Omental fat pad (tissue), 4 donors: ENCODE measurements around the gene PON1. TPM values are rescaled to one million over a fixed set of nuclear protein-coding genes. Genes with fewer than 3 reads are reported as not detected.

Experiments used
- ATAC-seq: fragments of 150-250 bp; one replicate; pipeline ENCODE4 v1.9.1; 2016; ENCODE audit warnings: mild to moderate bottlenecking, moderate library complexity; ENCODE audit not compliant: low FRiP score
- DNase-seq: peaks from one replicate; pipeline ENCODE4 v3.0.0-alpha.2; 2019; ENCODE audit warnings: low spot score
- total RNA-seq, 4 donors: library from RNA; depleted of rRNA; stranded (reverse); fragments of >200 nt; gene quantifications; one replicate each; pipeline ENCODE4 v1.1.0, GENCODE V29; 2016
- TF ChIP-seq, protein P1 (sequence below), 3 donors: fragments of 450-650 bp; IDR thresholded peaks; one replicate each; pipeline ENCODE4 v1.5.1; 2016 to 2017; ENCODE audit warnings: antibody characterized with exemption in 3 of 3, mild to moderate bottlenecking in 3 of 3, moderate library complexity in 2 of 3

Gene PON1
- total RNA-seq, 4 donors from 2014 or later: 0.38 to 2.0 TPM; not detected in 2

- no peak for ATAC-seq
- DNase-seq: no peak
- TF ChIP-seq, protein P1, sequence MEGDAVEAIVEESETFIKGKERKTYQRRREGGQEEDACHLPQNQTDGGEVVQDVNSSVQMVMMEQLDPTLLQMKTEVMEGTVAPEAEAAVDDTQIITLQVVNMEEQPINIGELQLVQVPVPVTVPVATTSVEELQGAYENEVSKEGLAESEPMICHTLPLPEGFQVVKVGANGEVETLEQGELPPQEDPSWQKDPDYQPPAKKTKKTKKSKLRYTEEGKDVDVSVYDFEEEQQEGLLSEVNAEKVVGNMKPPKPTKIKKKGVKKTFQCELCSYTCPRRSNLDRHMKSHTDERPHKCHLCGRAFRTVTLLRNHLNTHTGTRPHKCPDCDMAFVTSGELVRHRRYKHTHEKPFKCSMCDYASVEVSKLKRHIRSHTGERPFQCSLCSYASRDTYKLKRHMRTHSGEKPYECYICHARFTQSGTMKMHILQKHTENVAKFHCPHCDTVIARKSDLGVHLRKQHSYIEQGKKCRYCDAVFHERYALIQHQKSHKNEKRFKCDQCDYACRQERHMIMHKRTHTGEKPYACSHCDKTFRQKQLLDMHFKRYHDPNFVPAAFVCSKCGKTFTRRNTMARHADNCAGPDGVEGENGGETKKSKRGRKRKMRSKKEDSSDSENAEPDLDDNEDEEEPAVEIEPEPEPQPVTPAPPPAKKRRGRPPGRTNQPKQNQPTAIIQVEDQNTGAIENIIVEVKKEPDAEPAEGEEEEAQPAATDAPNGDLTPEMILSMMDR (IDR thresholded peaks at IDR 0.05): no peak
Observed at GRCh38 chr7:95318501-95319100, 5.7 kb downstream of the PON1 start.

- DNase-seq (no peak), ATAC-seq (no peak)
- TF ChIP-seq, protein P1 (IDR thresholded peaks at IDR 0.05): no peak
Observed at GRCh38 chr7:95317966-95318365, 6.4 kb downstream of the PON1 start.

GRCh38 chr7:95317546-95317945 lies 6.8 kb downstream of the PON1 start:
- no peak for DNase-seq
- TF ChIP-seq, protein P1 (IDR thresholded peaks at IDR 0.05): no peak
- no peak for ATAC-seq

DNA sequence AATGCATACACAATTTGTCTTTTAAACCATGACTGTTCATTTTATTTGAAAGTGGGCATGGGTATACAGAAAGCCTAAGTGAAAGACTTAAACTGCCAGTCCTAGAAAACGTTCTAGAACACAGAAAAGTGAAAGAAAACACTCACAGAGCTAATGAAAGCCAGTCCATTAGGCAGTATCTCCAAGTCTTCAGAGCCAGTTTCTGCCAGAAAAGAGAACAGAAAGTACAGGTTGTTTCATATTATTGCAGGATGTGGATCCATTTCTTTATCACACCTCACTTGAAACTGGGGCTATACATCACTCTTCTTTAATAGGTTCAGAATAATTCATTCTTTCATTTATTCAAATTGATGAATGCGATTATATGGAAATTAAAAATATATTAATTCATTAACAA lies 7.7 kb downstream of the PON1 start:
- no peak for ATAC-seq
- TF ChIP-seq, protein P1 (IDR thresholded peaks at IDR 0.05): no peak

GRCh38 chr7:95312561-95312960 lies 11.8 kb downstream of the PON1 start:
- ATAC-seq (no peak), DNase-seq (no peak)
- TF ChIP-seq, protein P1 (IDR thresholded peaks at IDR 0.05): no peak

More for the DNA sequence above, 7.7 kb downstream of the PON1 start:
- DNase-seq: no peak

DNA sequence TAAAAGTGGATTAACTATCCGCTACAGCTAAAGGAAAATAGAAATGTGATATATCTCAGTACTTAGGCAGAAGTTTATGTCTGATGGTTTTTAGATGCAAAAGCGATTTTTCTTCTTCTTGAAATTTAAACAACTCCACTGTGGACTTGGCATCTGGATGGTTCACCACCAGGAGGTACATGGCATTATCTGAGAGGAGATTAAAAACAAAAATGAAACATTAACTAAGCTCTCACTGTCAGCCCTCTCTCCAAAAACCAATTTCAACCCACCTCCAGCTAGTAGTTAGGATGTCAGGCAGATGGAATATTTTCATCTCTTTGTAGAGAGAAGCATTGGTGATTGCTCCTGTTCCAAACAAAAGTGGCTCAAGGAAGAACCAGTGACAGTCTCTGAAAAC lies 12.9 kb downstream of the PON1 start:
- TF ChIP-seq, protein P1 (IDR thresholded peaks at IDR 0.05): no peak
- ATAC-seq: no peak
- no peak for DNase-seq

GRCh38 chr7:95309951-95310350 lies 14.4 kb downstream of the PON1 start:
- ATAC-seq (no peak), DNase-seq (no peak)
- TF ChIP-seq, protein P1 (IDR thresholded peaks at IDR 0.05): no peak
